ENCODE data around the gene GABARAPL1.

GRCh38 chr12:10163084-10163483, 49.6 kb upstream of the GABARAPL1 start:
- TF ChIP-seq CTCF (IDR thresholded peaks at IDR 0.05), result no peak
- no peak for TF ChIP-seq POLR2A (IDR thresholded peaks at IDR 0.05)

All from heart left ventricle (tissue), 13 donors.